Measurements from ENCODE around the gene AUTS2.

The AUTS2 gene

GRCh38 chr7:69622960-69623359 lies 24.7 kb downstream of the AUTS2 start:
- DNase-seq (ENCODE audit: low read depth in 3 of 3) = no peak

- DNase-seq (ENCODE audit: low read depth in 3 of 3) = no peak
Observed at GRCh38 chr7:69624435-69625230, 26.4 kb downstream of the AUTS2 start.

- DNase-seq (ENCODE audit: low read depth in 3 of 3) = no peak
Observed at GRCh38 chr7:69625238-69625637, 27.0 kb downstream of the AUTS2 start.

GRCh38 chr7:69625798-69626197 lies 27.5 kb downstream of the AUTS2 start:
- no peak for DNase-seq (ENCODE audit: low read depth in 3 of 3)

- no peak for DNase-seq (ENCODE audit: low read depth in 3 of 3)
Observed at GRCh38 chr7:69630292-69630691, 32.0 kb downstream of the AUTS2 start.

- DNase-seq (ENCODE audit: low read depth in 3 of 3) = no peak
Observed at GRCh38 chr7:69631131-69631530, 32.9 kb downstream of the AUTS2 start.

GRCh38 chr7:69632280-69632679 lies 34.0 kb downstream of the AUTS2 start:
- DNase-seq (ENCODE audit: low read depth in 3 of 3) = no peak

GRCh38 chr7:69633122-69633831 lies 35.0 kb downstream of the AUTS2 start:
- no peak for DNase-seq (ENCODE audit: low read depth in 3 of 3)

- no peak for DNase-seq (ENCODE audit: low read depth in 3 of 3)
Observed at GRCh38 chr7:69635555-69636185, 37.4 kb downstream of the AUTS2 start.

- no peak for DNase-seq (ENCODE audit: low read depth in 3 of 3)
Observed at GRCh38 chr7:69638674-69639073, 40.4 kb downstream of the AUTS2 start.

GRCh38 chr7:69640216-69640615 lies 41.9 kb downstream of the AUTS2 start:
- DNase-seq (ENCODE audit: low read depth in 3 of 3) = no peak

GRCh38 chr7:69640925-69641594 lies 42.8 kb downstream of the AUTS2 start:
- no peak for DNase-seq (ENCODE audit: low read depth in 3 of 3)

- DNase-seq (ENCODE audit: low read depth in 3 of 3) = no peak
Observed at GRCh38 chr7:69643265-69643664, 45.0 kb downstream of the AUTS2 start.

GRCh38 chr7:69643708-69644445 lies 45.6 kb downstream of the AUTS2 start:
- no peak for DNase-seq (ENCODE audit: low read depth in 3 of 3)

- DNase-seq (ENCODE audit: low read depth in 3 of 3) = no peak
Observed at GRCh38 chr7:69645683-69646082, 47.4 kb downstream of the AUTS2 start.

GRCh38 chr7:69651101-69651590 lies 52.9 kb downstream of the AUTS2 start:
- DNase-seq (ENCODE audit: low read depth in 3 of 3) = no peak

- DNase-seq (ENCODE audit: low read depth in 3 of 3) = no peak
Observed at GRCh38 chr7:69652947-69653701, 54.8 kb downstream of the AUTS2 start.

- DNase-seq (ENCODE audit: low read depth in 3 of 3) = no peak
Observed at GRCh38 chr7:69653806-69654205, 55.5 kb downstream of the AUTS2 start.

GRCh38 chr7:69654381-69654780 lies 56.1 kb downstream of the AUTS2 start:
- no peak for DNase-seq (ENCODE audit: low read depth in 3 of 3)

- no peak for DNase-seq (ENCODE audit: low read depth in 3 of 3)
Observed at GRCh38 chr7:69654849-69655707, 56.8 kb downstream of the AUTS2 start.
